Activated naive CD8-positive, alpha-beta T cell treated with anti-CD3 and anti-CD28 coated beads, Interleukin-2, amount 50 U/mL, for 24 hours (primary cell): Measurements from ENCODE around the gene HSPA8.
A peak's percentile ranks its signal among the peaks of the same experiment; 100 is the strongest.

Experiments used
- ATAC-seq: fragments of 150-1000 bp; cut with Tn5 transposase; one replicate; pipeline ENCODE4 v1.10.0; 2021
- DNase-seq: peaks from one replicate; pipeline ENCODE4 v3.0.0; 2021
- H3K27ac Mint-ChIP-seq: one replicate; pipeline ENCODE4 v1.8.0; 2021; ENCODE audit warnings: mild to moderate bottlenecking, mixed read lengths
- H3K27me3 Mint-ChIP-seq: one replicate; pipeline ENCODE4 v1.8.0; 2021; ENCODE audit warnings: mixed read lengths
- H3K36me3 Mint-ChIP-seq: one replicate; pipeline ENCODE4 v1.8.0; 2021; ENCODE audit warnings: low read depth, mixed read lengths
- H3K4me1 Mint-ChIP-seq: one replicate; pipeline ENCODE4 v1.8.0; 2021; ENCODE audit warnings: mixed read lengths
- H3K4me3 Mint-ChIP-seq: one replicate; pipeline ENCODE4 v1.8.0; 2021; ENCODE audit warnings: mild to moderate bottlenecking, moderate library complexity, mixed read lengths
- H3K9me3 Mint-ChIP-seq: one replicate; pipeline ENCODE4 v1.8.0; 2021; ENCODE audit warnings: mixed read lengths

HSPA8 gene

DNA sequence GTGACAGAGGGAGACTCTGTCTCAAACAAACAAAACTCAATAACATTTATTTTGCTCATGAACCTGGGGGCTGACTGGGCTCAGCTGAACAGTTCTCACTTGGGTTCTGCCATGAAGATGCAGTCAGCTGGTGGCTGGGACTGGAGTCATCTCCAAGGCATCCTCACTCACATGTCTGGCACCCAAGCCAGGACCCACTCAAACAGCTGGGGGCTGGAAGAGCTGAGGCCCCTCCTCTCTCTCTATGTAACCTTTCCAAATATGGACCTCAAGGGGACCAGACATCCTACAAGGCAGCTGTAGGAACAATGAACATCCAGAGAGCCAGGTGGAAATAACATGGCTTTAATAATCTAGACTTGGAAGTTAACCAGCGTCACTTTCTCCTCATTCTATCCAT is 16.8 kb downstream of the HSPA8 start:
- Mint-ChIP-seq H3K27ac (no peak overlapping the region), H3K27me3 (no peaks in the 10 kb centered on the region), H3K36me3 (no peaks in the 10 kb centered on the region), H3K4me1 (no peaks in the 10 kb centered on the region), H3K4me3 (no peak overlapping the region), H3K9me3 (no peaks in the 10 kb centered on the region)
- ATAC-seq (no peak), DNase-seq (no peak)

DNA sequence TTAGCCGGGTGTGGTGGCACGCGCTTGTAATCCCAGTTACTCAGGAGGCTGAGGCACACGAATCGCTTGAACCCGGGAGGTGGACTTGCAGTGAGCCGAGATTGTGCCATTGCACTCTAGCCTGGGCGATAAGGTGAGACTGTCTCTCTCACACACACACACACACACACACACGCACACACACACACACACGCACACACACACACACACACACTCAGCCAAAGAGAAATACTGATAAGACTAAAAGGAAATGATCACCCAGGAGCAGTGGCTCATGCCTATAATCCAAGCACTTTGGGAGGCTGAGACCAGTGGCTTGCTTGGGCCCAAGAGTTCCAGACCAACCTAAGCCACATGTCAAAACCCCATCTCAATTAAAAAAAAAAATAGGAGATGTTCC is 20.8 kb downstream of the HSPA8 start:
- Mint-ChIP-seq H3K27ac (no peak overlapping the region), H3K27me3 (peaks cover 3% of the 10 kb centered on the region), H3K4me3 (no peak overlapping the region), H3K9me3 (no peaks in the 10 kb centered on the region), H3K4me1 (no peaks in the 10 kb centered on the region), H3K36me3 (no peaks in the 10 kb centered on the region)
- no peak for DNase-seq
- ATAC-seq: no peak

DNA sequence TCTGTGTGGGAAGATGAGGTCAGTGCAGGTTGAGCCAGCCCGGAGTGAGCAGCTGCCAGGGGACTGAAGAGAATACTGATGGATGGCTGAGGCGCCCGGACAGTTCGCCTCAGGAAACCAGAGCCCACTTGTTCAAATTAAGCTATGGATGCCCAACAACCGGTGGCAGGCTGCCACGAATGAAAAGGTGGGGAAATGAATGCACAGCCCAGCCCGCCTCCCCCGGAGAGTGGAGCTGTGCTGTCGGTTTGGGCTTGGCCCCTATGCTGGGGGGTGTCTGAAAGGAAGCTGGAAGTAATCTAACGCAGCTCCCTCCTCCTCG is 21.9 kb downstream of the HSPA8 start:
- no peak overlapping the region for H3K4me3 Mint-ChIP-seq
- no peak overlapping the region for H3K27ac Mint-ChIP-seq
- H3K36me3 Mint-ChIP-seq: no peaks in the 10 kb centered on the region
- no peaks in the 10 kb centered on the region for H3K9me3 Mint-ChIP-seq
- no peak for DNase-seq
- H3K27me3 Mint-ChIP-seq: peaks cover 3% of the 10 kb centered on the region
- H3K4me1 Mint-ChIP-seq: no peaks in the 10 kb centered on the region
- ATAC-seq: no peak

DNA sequence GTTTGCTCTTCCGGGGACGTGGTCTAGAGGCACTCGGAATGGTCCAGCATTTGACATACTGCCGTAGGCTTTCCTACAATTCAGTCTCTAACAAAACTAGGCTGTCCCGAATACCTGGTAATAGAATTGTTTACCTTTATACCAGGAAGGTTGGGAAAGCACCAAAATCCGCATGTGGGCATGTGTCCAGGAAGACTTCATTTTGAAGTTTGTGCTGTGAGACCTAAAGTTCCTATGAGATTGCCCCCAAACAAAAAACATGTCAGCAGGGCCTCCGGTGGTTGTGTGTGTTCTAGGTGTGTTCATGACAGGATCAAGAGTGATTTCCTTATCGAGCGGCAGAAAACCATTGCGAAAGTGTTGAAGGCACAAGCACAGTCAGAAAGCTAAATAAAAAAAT is 26.1 kb downstream of the HSPA8 start:
- Mint-ChIP-seq H3K36me3 (no peaks in the 10 kb centered on the region), H3K4me3 (no peak overlapping the region), H3K9me3 (no peaks in the 10 kb centered on the region), H3K27ac (no peak overlapping the region), H3K27me3 (peaks cover 3% of the 10 kb centered on the region), H3K4me1 (no peaks in the 10 kb centered on the region)
- no peak for ATAC-seq
- DNase-seq: no peak

DNA sequence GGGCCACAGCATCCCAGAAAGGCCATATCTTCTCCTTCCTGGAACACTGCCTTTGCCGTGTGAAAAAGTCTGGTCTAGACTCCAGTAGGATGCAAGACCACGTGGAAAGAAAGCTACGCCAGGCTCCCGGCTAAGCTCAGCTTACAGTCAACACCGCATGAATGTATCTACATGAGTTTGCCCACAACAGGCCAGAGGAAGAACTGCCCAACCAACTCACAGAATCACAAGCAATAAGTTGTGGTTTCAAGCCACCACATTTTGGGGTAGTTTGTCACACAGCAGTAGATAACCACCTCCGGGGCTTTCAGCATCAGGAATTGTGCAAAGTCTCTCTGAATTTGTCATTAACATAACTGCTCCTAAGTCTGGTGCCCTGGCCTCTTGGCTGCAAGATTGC is 27.3 kb downstream of the HSPA8 start:
- Mint-ChIP-seq H3K36me3 (no peaks in the 10 kb centered on the region), H3K4me3 (no peak overlapping the region), H3K4me1 (no peaks in the 10 kb centered on the region), H3K9me3 (no peaks in the 10 kb centered on the region), H3K27ac (no peak overlapping the region), H3K27me3 (no peaks in the 10 kb centered on the region)
- ATAC-seq: no peak
- DNase-seq: no peak

DNA sequence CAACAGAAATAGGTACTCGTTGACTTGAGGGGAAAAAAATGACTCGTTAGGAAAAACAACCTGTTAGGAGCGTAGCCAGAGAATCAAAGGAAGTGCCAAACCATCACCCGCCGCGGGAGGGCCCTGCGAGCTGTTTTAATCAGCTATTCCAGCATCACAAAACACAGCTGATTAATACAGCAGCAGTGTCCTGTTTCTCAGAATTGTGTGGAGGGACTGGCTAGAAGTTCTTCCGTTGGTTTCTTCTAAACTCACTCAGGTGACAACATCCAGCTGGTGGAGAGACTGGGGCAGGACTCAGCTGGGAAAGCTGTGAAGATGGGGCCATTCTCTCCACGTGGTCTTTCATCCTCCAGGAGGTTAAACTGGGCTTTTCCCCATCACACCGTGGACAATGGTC is 28.0 kb downstream of the HSPA8 start:
- H3K27ac Mint-ChIP-seq: no peak overlapping the region
- H3K4me3 Mint-ChIP-seq: no peak overlapping the region
- H3K9me3 Mint-ChIP-seq: no peaks in the 10 kb centered on the region
- no peaks in the 10 kb centered on the region for H3K36me3 Mint-ChIP-seq
- H3K4me1 Mint-ChIP-seq: no peaks in the 10 kb centered on the region
- DNase-seq (no peak), ATAC-seq (no peak)
- no peaks in the 10 kb centered on the region for H3K27me3 Mint-ChIP-seq

DNA sequence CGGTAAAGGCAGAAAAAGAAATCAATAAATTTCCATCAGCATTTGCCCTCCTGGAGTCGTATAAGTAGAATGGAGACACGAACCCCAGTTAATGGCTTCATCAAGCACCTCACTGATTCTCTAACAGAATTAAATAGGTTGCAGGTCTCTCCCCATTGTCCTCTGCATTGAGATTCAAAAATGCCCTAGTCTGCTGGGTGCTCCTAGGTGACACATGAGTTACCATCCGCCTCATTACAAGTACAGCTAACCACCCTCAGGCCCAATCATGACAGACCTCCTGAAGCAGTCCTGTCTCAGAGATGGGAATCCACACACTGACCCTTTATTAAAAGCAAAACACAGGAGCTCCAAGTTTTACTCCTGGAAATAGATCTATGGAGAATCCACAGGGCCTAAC is 31.4 kb downstream of the HSPA8 start:
- no peak overlapping the region for H3K4me3 Mint-ChIP-seq
- no peaks in the 10 kb centered on the region for H3K36me3 Mint-ChIP-seq
- no peak overlapping the region for H3K27ac Mint-ChIP-seq
- H3K27me3 Mint-ChIP-seq: no peaks in the 10 kb centered on the region
- no peaks in the 10 kb centered on the region for H3K9me3 Mint-ChIP-seq
- no peaks in the 10 kb centered on the region for H3K4me1 Mint-ChIP-seq
- no peak for ATAC-seq
- DNase-seq: no peak

DNA sequence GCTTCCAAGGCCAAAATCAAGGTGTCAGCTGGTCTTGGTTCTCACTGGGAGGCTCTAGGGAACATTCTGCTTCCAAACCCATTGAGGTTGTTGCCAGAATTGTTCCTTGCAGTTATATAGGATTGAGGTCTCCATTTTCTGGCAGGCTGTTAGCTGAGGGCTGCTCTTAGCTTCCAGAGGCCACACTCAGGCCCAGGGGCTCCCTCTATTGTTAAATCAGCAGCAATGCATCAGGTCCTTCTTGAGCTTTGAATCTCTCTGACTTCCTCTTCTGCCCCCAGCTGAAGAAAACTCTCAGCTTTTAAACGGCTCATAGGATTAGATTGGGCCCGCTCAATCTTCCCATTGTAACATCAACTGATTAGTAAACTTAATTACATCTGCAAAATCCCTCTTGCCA is 41.0 kb downstream of the HSPA8 start:
- Mint-ChIP-seq H3K27ac (no peak overlapping the region), H3K4me1 (peaks cover 6% of the 10 kb centered on the region), H3K4me3 (no peak overlapping the region), H3K9me3 (no peaks in the 10 kb centered on the region), H3K36me3 (no peaks in the 10 kb centered on the region), H3K27me3 (peaks cover 7% of the 10 kb centered on the region)
- ATAC-seq (peak; percentile 65), DNase-seq (peak; percentile 20)

DNA sequence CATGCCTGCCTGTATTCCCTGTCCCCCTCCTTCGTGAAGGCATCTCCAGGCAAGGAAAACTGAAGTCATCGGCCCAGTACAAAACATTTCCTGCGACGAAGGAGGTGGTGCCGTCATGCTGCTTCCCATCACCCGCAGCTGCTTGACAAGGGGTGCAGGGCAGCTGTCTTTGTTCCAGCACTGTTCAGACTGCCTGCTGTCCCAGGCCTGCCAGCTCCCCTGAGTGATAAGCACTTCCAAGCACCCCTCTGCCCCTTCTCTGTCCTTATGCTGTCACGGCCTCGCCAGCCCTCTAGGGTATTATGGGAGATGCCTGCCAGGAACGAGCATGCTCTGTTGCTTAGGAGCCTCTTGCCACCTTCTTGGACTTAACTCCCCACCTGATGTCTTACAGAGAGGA is 43.2 kb downstream of the HSPA8 start:
- no peak for ATAC-seq
- H3K4me1 Mint-ChIP-seq: peaks cover 6% of the 10 kb centered on the region
- H3K36me3 Mint-ChIP-seq: no peaks in the 10 kb centered on the region
- DNase-seq: no peak
- no peaks in the 10 kb centered on the region for H3K9me3 Mint-ChIP-seq
- H3K27ac Mint-ChIP-seq: no peak overlapping the region
- H3K27me3 Mint-ChIP-seq: peaks cover 7% of the 10 kb centered on the region
- no peak overlapping the region for H3K4me3 Mint-ChIP-seq

DNA sequence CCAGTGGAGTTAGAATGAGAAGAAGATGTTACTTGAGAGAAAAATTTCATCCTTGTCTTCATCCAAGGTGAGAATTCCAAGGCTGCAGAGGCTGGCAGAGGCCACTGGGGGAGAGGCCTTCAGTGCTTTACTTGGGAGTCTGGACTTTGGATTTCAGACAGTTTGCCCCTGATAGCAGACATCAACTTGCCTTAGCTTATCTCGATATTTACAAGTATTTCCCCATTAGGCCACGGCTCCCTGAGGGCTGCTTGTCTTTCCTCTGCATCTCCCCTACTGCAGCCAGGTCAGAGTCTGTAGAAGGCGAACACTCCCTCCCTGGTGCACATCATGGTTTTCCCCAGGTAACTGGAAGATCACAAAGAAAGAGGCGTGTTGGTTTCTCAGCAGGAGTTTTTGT is 50.4 kb downstream of the HSPA8 start:
- no peak for DNase-seq
- Mint-ChIP-seq H3K4me1 (no peaks in the 10 kb centered on the region), H3K27ac (no peak overlapping the region), H3K9me3 (no peaks in the 10 kb centered on the region), H3K4me3 (no peak overlapping the region), H3K36me3 (no peaks in the 10 kb centered on the region), H3K27me3 (no peaks in the 10 kb centered on the region)
- no peak for ATAC-seq
